ENCODE results near the gene GPC2. TPM values are rescaled to one million over a fixed set of nuclear protein-coding genes. Genes with fewer than 3 reads are reported as not detected.

GPC2 gene
- total RNA-seq, 1 experiment from 2014 or later = 45.2 TPM

DNA sequence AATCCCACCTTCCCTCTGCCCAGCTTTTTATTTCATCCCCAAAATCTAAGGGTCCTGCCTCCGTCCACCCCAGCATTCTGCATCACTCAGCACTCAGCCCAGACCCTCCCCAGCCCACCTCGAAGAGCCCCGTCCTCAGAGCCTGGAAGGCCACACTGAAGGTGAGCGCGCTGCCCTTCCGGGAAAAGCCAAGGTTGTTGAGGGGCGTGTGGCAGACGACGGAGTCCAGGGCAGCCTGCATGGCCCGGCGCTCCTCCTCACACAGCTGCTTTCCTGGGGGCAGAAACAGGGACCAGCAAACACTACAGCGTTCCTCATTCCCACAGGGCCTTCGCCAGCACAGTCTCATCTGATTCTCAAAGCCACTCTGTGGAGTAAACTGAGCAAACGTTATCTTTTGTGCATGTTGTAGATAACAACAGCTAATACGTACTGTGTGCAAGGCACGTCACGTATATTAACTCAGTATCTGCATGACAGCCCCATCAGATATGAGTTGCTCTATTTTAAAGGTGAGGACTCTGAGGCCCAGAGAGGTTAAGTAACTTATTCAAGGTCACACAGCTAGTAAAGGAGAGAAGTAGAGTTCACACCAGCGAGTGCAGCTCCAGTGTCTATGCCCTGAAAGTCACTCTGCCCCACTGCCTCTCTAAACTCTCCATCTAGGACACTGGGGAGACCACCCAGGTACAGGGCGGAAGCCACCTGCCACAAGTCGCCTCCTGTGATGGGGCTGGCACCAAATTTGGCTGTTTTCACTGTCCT is 21.4 kb downstream of the GPC2 start:
- Histone ChIP-seq H3K56ac (ENCODE audit: insufficient read length, low read depth, low read length) (no peak overlapping the region), H4K8ac (replicated peaks; ENCODE audit: insufficient read length, low read depth, low read length) (no peak overlapping the region), H4K20me1 (ENCODE audit: control insufficient read depth, insufficient read depth, insufficient read length) (no peaks in the 10 kb centered on the region), H3K79me1 (ENCODE audit: insufficient read depth, low read depth, low read length, poor library complexity, severe bottlenecking) (peaks cover 2% of the 10 kb centered on the region), H2AFZ (ENCODE audit: low read length) (no peak overlapping the region), H3K14ac (ENCODE audit: insufficient read depth, low read length) (no peak overlapping the region), H3K4me1 (ENCODE audit: insufficient read depth, low read length) (no peaks in the 10 kb centered on the region; the same call in 1 of the 2 replicates), H4K91ac (ENCODE audit: insufficient read length, low read depth, low read length) (no peak overlapping the region), H3K23me2 (ENCODE audit: insufficient read length, low read depth, low read length, poor library complexity, severe bottlenecking) (peaks cover 10% of the 10 kb centered on the region), H2BK12ac (ENCODE audit: insufficient read length, low read depth, low read length) (no peak overlapping the region), H3K27me3 (ENCODE audit: insufficient read depth, low read length) (no peaks in the 10 kb centered on the region), H3K4me2 (ENCODE audit: insufficient read depth, insufficient read length, low read length) (no peak overlapping the region), H2BK5ac (ENCODE audit: insufficient read length, low read length) (no peak overlapping the region), H2BK15ac (ENCODE audit: low read depth, low read length) (no peak overlapping the region), H3K9ac (ENCODE audit: extremely low read depth, insufficient read length, low read length) (no peak overlapping the region), H3K27ac (ENCODE audit: insufficient read length, low read depth, low read length) (no peak overlapping the region), H3K23ac (ENCODE audit: insufficient read length, low read depth, low read length) (no peak overlapping the region), H2BK120ac (ENCODE audit: low read depth, low read length, poor library complexity, severe bottlenecking) (no peak overlapping the region), H4K5ac (ENCODE audit: insufficient read length, low read depth, low read length) (no peak overlapping the region), H3K4ac (ENCODE audit: low read depth, low read length) (no peak overlapping the region), H2BK20ac (ENCODE audit: low read depth, low read length, poor library complexity, severe bottlenecking) (no peak overlapping the region), H3K9me3 (ENCODE audit: control insufficient read depth, low read depth, low read length) (no peaks in the 10 kb centered on the region), H3K79me2 (ENCODE audit: insufficient read depth, low read length) (no peaks in the 10 kb centered on the region), H3T11ph (ENCODE audit: low read length) (no peak overlapping the region), H3K18ac (ENCODE audit: insufficient read length, low read depth, low read length) (no peak overlapping the region), H2AK5ac (ENCODE audit: insufficient read length, low read length) (no peak overlapping the region)
- no peak overlapping the region; a peak in 1 of 5 replicates for H3K4me3 Mint-ChIP-seq
- no peak for DNase-seq
- H3K9me3 Mint-ChIP-seq = no peaks in the 10 kb centered on the region
- H3K4me1 Mint-ChIP-seq = peaks cover 17 to 28% of the 10 kb centered on the region in 2 experiments
- TF ChIP-seq, protein P1, sequence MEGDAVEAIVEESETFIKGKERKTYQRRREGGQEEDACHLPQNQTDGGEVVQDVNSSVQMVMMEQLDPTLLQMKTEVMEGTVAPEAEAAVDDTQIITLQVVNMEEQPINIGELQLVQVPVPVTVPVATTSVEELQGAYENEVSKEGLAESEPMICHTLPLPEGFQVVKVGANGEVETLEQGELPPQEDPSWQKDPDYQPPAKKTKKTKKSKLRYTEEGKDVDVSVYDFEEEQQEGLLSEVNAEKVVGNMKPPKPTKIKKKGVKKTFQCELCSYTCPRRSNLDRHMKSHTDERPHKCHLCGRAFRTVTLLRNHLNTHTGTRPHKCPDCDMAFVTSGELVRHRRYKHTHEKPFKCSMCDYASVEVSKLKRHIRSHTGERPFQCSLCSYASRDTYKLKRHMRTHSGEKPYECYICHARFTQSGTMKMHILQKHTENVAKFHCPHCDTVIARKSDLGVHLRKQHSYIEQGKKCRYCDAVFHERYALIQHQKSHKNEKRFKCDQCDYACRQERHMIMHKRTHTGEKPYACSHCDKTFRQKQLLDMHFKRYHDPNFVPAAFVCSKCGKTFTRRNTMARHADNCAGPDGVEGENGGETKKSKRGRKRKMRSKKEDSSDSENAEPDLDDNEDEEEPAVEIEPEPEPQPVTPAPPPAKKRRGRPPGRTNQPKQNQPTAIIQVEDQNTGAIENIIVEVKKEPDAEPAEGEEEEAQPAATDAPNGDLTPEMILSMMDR (conservative IDR thresholded peaks at IDR 0.05) = no peak
- WGBS (ENCODE audit: extremely low coverage, insufficient read length, low lambda C conversion rate) = no CpG with 5 or more reads among the region's 20 CpGs
- peaks cover 21 to 58% (median 55%) of the 10 kb centered on the region in 3 experiments; a peak in 6 of 7 replicates for H3K36me3 Mint-ChIP-seq (ENCODE audit: insufficient read depth in 1 of 3, low read depth in 3 of 3)
- no peaks in the 10 kb centered on the region; the same call in 1 of the 2 replicates for H3K27me3 Mint-ChIP-seq (ENCODE audit: low read depth)
- H3K27ac Mint-ChIP-seq = no peak overlapping the region

Data from H9 (cell line).